Stromal cell of bone marrow (primary cell): ENCODE measurements around the gene TGFBR3.

Source experiments
- DNase-seq: peaks from one replicate; pipeline ENCODE4 v3.0.0-alpha.2; 2012; ENCODE audit warnings: low read depth

The TGFBR3 gene

DNA sequence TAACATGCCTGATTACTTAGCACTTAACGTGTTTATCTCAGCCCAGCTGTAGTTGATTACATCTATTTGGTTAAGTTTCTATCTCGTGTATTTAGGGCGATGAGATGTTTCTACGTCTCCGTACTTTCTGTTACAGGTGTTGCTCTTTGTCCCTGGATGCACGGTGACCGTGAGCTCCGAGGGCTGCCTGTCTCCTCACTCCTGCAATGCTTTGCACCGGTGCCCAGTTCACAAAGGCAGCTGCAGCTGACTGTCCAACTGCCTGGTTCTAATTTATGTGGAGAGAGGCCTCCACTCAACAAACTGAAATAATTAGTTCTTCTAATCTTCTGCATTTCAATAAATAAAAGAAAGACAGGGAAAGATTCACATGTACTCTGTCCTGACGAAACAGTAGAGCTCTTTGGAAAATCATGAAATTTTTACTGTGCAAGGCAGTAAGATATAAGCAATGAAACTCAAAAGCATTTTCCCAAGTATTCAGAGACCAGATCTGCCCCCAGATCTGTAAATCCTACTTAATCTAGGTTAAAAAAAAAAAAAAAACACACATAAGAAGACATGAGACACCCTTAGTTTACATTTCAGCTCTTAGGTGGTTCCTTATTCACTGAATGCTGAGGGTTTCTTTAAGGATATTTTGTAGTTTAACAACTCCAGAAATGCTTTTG is 108.2 kb downstream of the TGFBR3 start:
- DNase-seq: no peak

DNA sequence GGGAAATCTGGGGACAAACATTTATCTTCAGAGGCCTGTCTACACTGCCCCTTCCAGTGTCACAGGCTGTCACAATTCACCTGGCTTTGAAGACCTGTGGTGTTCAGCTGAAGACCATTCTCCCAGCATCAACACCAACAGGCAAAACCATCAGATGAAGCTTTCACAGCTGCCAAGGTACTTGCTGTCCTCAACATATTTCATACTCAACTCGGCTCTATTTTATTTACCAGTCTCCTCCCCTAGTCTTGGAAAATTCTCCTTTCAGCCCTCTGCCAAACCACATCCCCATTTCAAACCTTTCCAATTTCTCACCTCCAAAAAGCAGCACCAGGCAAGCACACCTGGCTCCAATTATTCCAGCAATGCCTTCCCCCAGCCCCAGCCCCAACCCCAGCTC is 108.8 kb downstream of the TGFBR3 start:
- DNase-seq: no peak

DNA sequence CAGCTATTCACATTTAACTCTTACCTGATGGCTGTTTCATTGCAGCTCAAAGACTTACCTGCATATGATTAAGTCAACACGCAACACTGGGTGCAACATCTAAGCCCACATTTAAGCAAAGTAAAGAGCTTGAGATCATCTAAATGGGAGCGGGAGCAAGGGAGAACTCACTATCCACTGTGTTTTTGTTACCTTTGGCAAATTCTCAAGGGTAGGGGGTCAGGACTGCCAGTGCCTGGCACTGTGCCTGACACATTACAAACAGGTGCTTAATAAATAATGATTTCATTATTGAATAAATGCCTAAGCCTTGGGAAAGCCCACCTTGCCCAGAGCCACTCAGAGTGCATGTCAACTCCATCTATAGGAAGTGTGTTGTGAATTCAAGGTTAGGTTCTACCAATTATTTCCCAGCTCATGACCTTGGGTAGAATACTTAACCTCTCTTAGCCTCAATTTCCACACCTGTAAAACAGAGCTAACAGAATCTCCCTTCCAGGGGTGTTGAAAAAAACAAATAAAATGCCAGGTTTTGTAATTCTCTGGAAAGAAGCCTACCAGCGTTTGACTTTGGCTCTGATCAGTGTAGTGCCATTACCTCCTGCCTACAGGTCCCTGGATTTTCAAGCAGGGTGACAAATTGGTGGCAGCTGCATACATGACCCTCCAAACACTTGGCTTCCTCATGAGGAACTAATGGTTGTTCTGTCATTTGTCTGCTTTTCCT is 109.7 kb downstream of the TGFBR3 start:
- DNase-seq: no peak

DNA sequence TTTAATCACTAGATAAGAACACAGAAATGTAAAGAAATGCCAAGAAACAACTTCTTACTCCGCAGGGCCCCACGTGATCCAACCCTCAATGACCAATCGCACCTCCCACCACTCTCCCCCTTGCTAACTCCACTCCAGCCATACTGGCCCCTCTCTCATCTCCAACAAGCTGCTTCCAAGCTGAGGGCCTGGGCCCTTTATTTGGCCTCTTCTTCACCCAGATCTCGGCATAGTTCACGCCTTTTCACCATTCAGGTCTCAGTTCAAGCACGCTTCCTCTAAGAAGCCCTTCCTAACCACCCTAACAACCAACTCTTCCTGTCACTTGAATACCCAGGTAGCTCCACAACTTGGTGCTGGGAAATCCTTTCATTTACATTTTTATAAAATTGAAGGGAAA is 110.7 kb downstream of the TGFBR3 start:
- no peak for DNase-seq

DNA sequence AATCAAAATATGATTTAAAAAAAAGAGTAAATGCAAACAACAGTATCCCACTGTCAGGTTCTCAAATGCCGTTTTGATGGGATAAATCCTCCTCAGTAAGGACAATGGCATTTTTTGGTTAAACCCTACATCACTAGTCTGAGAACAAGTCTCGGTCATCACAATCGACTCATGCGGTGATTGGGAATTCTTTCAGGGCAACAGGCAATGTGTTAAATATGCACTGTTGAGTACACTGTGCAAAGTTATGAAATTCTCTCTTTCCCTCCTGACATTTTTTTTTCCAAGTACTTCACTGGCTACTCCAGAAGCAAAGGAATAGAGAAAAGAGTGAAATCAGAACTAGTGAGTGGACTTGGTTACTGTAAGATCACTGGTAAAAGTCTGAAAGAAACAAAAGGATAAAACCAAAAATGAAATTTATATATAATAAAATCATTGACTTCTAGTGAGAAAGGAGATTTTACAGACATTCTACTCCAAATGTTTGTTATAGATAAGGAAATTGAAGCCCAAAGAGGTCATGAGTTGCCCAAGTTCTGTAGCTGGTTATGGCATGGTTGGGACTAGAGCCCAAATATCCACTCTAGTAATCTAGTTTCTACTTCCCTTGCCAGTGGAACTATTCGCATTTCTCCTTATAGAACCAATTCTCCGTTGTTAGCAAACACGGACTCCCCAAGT is 111.3 kb downstream of the TGFBR3 start:
- DNase-seq: peak; percentile 73

DNA sequence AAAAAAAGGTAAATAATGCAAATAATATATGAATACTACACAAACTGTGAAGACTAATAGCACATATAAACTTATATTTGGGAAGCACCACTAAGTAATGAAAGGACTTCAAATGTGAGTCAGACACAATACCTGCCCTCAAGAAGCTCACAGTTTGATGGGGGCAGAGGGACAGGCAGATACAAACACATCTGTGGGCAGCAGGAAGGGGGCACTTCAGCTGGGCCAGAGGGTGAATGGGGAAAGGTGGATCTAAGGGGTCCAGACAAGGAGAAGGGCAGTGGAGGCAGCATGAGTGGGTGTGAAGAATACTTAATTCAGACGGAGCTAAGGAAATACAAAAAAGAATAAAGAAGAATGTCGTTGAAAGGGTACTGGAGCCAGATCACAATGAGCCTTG is 114.2 kb downstream of the TGFBR3 start:
- DNase-seq: no peak

DNA sequence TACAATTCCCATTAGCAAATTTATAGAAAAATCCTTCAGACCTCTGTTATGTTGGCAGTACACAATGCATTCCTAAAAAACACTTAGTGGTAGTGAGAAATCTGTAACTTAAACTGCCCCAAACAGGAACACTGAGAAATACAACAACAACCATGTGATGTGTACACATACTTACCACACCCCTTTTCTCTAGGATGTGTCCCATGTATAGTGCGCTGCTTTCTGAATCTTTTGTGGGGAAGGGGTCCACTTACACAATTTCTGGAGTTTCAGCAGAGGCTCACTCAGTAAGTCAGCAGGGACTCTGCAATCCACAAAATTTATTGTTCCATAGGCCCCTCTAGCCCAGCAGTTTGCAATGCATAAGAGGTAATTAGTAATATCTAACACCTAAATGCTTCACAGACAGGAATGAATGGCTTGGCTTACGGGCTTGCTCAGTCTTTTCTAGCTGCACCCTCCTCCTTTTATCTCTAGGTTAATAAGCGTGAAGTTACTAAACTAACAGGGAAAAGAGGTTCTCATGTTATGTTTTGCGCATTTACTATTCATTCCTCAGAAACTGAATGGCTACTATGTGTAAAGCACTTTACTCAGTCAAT is 115.2 kb downstream of the TGFBR3 start:
- DNase-seq: no peak

DNA sequence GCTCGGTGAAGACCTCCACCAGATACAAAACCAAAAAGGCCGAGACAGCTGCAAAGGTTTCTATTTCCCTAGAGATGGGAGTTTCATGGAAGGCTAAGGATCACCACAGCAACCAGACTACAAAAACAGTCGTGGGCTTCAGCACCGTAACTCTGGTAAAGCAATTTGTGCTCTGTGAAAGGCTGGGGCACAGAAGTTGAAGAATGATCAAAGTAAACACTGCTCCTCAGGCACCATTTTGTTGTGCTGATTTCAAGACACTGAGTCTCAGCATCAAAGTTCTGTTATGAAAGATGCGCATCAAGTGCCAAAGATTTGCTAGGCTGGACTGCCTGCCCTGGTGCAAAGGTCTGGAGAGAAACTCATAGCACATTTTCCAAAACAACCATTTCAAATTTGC is 116.2 kb downstream of the TGFBR3 start:
- DNase-seq: peak; percentile 48

DNA sequence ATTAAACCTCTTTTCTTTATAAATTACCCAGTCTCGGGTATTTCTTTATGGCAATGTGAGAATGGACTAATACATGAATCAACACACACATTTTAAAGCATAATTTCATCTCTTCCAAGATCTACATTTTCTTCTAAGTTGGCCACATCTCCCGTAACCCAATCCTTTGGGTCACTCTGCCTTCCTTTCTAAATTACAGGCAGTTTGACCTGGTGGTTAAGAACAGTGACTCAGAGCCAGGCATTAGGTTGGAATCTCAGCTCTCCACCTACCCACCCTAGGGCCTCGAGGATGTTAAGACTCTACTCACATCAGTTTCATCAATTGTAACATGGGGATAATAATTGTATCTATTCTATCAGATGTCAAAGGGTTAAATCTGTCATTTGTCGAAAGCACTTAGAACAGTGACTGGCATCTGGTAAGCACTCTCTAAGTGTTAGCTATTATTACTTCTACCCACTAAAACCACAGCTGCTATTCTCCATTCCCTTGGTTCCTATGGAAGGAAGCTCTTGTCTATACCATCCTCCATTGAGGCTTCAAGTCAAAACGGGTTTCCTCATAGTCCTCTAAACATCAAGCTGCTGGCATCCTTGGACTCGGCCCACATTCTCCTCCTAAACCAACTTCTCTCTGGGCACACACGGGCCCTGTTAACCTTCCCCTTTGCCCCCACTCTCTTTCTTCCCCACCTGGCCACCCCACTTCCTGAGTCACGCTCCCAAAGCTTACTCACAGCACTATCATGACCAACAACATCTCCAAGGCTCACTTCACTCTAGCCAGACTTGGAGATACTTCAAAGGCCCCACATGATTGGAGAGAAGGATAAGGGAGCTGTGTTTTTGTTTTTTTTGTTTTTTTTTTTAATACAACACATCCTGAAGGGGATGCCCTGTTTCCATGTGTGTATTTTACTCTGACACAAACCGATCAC is 116.9 kb downstream of the TGFBR3 start:
- peak; percentile 64 for DNase-seq

DNA sequence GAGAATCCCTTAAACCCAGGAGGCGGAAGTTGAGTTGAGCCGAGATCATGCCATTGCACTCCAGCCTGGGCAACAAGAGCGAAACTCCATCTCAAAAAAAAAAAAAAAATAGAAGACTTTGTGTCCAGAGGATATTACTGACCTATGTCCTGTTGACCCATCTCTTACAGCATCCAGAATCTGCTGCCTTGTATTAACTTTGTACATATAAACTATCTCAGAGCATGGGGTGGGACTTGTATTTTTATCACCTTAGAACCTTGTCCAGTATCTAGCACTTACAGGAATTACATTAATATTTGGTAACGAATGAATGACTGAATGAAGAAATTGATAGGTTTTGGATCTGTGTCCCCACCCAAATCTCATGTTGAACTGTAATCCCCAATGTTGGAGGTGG is 117.8 kb downstream of the TGFBR3 start:
- no peak for DNase-seq

DNA sequence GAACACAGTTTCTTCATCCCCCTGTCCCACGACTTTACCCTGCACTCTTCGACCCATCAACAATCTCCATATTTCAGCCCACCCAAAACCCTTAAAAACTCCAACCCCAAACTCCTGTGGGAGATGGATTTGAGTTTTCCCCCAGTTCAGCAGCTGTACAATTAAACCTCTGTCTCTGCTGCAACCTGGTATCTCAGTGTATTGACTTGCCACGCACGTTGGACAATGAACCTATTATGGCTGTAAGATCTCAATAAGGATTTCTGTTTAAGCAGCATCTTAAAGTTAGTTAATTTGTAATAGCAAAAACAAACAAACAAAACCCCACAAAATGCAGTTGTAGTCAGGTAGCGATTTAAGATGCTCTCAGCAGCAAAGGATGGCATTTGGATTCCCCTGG is 119.1 kb downstream of the TGFBR3 start:
- DNase-seq: no peak

DNA sequence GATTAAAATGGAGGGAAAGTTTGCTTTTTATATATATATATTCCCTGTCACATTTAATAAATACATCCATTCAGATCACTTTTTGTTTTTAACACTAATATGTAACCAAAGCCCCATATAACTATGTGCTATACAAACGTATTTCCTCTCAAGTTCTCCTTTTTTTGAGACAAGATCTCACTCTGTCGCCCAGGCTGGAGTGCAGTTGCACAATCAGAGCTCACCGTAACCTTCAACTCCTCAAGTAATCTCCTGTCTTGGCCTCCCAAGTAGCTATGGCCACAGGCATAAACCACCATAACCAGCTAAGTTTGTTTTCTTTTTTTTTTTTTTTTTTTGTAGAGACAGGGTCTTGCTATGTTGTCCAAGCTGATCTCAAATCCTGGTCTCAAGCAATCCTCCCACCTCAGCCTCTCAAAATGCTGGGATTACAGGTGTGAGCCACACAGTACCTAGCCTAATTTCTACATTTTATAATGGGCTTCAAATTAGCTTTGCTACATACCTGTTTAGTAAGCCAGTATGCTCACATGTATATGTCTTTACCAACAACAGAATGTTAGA is 120.0 kb downstream of the TGFBR3 start:
- DNase-seq: no peak

DNA sequence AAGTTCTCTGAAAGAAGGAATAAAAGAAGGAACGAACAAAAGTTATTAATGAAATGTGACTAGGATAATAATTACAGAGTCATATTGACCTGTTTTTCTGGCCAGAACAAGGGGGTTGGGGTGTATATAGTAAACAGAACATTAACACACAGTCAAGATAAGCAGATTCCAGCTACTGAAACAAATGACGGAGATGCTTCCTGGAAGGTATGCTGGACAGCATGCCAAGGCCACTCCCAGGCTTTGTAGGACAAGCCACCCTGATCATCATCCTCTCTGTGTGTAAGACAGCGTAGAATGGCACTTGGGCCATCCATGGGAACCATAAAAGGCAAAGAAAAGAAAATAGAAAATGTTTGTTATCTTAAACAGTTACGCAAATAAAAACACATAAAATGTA is 120.7 kb downstream of the TGFBR3 start:
- DNase-seq: no peak

DNA sequence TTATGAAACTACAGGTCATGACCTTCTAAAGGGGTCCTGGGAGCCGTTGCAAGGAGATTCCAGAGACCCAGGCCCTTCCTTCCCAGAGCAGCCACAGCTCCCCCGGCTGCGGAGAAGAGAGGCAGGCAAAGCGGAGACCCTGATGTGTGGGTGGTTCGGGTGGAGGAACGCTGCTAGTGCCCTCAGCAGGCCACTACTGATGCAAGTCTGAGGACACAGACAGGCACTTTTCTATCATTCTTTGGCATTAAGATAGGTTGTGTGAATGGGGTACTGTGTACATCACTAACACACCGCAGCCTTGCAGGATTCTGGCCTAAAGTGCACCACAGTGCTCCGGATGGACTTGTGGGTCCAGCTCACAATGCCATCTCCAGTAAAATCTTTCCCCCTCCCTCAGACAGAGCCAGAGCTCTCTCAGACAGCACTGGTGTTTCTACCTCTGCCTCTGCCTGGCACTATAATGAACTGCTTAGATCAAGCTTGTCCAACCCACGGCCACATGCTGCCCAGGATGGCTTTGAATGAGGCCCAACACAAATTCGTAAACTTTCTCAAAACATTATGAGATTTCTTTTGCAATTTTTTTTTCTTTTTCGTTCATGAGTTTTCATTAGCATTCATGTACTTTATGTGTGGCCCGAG is 121.4 kb downstream of the TGFBR3 start:
- no peak for DNase-seq

DNA sequence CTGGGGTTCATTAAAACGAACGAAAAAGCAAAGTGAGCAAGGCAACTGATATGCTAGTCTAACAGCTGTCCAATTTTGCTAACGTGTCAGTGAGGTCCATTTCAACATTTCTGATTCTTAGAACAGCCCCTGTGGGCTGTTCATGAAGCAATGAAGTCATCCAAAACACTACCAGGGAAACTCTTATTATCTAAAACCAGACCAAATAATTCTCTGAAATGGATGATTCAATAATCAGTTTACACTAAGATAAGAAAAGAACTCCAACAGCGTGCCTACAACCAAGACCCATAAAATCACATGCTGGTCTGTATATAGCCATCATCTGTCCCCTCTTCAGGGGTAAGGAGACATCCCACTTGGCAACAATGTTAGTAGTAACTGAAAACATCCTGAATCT is 122.7 kb downstream of the TGFBR3 start:
- no peak for DNase-seq

DNA sequence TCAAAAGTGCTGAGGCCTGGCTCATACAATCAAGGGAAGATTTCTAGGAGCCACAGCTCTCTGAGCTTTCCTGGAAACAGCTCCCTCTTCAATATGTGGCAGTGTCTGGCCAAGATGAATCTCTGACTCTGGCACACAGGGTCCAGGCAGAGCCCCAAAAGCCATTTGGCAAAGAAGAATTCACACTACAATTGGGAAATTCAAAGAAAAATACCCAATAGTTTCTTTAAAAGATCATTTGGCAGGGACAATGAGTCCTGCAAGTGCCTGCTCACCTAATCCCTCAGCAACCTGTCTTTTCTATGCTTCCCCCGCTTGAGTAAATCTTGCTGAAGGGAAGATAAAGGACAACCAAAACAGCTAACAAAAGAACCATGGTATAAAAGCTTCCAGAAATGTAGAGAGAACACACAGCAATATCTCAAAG is 124.6 kb downstream of the TGFBR3 start:
- DNase-seq: no peak

DNA sequence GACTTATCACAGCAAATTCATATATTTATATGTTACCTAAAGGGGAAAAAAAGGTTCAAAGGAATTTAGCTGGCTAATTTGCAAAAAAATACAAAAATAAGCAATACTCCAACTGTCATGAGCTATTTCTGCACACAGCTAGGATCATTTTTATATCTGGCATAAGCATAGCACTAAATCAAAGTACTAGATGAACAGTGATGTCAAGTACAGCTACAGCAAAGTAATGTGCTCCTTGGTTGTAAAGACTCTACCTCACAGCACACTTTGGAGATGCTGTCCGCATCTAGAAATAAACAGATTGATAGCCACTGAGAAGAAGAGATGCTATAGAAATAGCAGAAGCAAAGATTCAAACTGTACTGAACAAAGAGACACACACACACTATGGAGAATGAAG is 125.4 kb downstream of the TGFBR3 start:
- DNase-seq: no peak

DNA sequence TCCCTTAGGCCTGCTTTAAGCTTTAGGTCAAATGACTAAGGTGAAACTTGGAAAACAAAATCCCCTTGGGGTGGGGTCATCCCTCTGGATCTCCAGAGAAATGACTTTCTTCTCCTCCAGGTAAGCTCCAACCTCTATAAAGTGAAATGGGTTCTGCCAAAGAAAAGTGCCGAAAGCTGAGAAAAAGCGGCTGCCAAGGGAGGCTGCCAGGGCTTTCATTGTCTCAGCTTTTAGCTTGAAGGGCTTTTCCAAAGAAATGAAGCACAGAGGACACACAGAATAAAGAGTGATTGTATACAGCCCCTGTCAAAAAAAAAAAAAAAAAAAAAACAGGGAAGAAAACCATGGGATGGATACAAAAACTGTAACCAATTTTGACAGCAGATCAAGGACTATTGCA is 126.9 kb downstream of the TGFBR3 start:
- DNase-seq: no peak

DNA sequence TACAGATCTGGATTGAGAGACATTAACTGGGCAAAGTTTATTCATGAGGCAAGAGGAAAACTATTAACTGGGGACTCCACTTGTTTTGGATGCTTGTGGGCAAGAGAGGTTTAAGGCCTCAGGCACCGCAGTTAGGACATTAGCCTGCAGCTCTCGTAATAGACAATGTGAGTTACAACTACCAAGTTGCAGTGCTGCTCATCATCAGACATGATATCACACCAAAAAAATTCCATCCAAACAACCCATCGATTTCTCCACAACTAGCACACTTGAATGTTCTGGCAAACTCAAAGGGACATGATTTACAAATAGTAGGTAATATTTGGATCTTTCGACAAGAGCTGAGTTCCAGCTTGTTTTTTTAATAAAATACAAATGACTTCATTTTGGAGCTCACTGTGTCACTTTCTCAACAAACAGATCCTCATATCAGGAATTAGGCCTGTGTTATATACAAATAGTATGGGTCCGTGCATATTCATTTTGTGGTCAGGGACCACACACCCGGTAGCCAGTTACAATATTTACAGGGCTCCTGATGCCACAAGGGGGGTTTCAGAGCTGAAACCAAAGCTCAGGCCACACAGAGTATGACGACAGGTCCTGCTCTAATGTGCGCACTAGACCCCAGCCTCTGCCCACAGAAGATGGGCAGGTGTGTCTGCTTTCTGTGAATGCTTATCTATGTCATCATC is 128.0 kb downstream of the TGFBR3 start:
- no peak for DNase-seq

DNA sequence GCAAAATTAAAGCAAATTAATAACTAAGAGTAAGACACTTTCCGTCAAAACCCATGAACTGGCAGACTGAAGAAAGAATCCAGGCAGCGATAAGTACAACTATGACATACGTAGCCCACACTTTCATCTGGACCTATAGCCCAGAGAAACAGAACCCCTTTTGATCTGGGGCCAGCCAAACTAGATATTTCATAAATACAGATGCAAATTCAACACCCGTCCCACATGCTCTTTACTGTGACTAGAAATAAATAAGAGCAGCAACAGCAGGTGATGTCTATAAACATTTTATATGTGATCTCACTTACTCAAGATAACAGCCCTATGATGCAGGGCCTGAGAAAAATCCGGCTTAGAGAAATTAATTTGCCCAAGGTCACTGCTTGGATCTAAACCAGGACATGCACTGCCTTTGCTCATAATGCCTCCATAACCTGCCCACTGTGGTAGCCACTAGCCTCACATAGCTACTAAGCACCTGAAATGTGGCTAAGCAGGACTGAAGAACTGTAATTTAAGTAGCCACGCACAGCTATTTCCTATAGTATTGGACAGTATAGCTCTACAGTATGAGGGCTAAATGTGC is 130.2 kb downstream of the TGFBR3 start:
- no peak for DNase-seq
